ENCODE measurements around the gene ANKRD33B.

- no peak for TF ChIP-seq EZH2 (IDR thresholded peaks at IDR 0.05; ENCODE audit: borderline replicate concordance, low read depth, low read length, poor library complexity, severe bottlenecking)
- TF ChIP-seq, protein P1, sequence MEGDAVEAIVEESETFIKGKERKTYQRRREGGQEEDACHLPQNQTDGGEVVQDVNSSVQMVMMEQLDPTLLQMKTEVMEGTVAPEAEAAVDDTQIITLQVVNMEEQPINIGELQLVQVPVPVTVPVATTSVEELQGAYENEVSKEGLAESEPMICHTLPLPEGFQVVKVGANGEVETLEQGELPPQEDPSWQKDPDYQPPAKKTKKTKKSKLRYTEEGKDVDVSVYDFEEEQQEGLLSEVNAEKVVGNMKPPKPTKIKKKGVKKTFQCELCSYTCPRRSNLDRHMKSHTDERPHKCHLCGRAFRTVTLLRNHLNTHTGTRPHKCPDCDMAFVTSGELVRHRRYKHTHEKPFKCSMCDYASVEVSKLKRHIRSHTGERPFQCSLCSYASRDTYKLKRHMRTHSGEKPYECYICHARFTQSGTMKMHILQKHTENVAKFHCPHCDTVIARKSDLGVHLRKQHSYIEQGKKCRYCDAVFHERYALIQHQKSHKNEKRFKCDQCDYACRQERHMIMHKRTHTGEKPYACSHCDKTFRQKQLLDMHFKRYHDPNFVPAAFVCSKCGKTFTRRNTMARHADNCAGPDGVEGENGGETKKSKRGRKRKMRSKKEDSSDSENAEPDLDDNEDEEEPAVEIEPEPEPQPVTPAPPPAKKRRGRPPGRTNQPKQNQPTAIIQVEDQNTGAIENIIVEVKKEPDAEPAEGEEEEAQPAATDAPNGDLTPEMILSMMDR (conservative IDR thresholded peaks at IDR 0.05; ENCODE audit: low read depth, low read length): no peak
Observed at GRCh38 chr5:10586555-10586954, 22.7 kb downstream of the ANKRD33B start.

Measured in A673 (cell line).